ENCODE data around the gene SIPA1. TPM values are rescaled to one million over a fixed set of nuclear protein-coding genes. Genes with fewer than 3 reads are reported as not detected.

SIPA1 gene
- total RNA-seq, 1 donor from 2014 or later, result 23.5 TPM

DNA sequence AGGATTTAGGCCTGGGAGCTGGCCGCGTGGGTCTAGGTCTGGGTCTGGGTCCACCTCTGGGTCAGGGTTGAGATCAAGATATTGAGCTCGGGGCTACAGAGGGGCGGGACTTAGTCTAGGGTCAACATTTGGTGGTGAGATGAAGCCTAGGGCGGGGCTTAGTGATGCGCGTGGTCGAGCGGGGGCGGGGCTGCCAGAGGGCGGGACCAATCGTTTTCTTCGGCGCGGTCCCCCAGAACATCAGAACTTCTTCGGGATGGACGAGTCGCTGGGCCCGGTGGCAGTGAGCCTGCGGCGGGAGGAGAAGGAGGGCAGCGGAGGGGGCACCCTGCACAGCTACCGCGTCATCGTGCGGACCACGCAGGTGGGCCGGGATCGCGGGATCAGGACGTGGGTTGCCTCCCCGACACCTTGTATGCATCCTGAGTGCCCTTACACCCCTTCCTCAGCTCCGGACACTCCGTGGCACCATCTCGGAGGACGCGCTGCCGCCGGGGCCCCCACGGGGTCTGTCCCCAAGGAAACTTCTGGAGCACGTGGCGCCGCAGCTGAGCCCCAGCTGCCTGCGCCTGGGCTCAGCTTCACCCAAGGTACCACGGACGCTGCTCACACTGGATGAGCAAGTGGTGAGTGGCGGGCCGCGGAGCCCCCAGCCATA lies 4.2 kb downstream of the SIPA1 start:
- no peak for DNase-seq

- DNase-seq, result peak; percentile 47
Observed at GRCh38 chr11:65643971-65644370, 6.1 kb downstream of the SIPA1 start.

GRCh38 chr11:65644837-65645236 lies 6.9 kb downstream of the SIPA1 start:
- DNase-seq, result no peak

GRCh38 chr11:65645710-65646109 lies 7.8 kb downstream of the SIPA1 start:
- peak; percentile 31 for DNase-seq

DNA sequence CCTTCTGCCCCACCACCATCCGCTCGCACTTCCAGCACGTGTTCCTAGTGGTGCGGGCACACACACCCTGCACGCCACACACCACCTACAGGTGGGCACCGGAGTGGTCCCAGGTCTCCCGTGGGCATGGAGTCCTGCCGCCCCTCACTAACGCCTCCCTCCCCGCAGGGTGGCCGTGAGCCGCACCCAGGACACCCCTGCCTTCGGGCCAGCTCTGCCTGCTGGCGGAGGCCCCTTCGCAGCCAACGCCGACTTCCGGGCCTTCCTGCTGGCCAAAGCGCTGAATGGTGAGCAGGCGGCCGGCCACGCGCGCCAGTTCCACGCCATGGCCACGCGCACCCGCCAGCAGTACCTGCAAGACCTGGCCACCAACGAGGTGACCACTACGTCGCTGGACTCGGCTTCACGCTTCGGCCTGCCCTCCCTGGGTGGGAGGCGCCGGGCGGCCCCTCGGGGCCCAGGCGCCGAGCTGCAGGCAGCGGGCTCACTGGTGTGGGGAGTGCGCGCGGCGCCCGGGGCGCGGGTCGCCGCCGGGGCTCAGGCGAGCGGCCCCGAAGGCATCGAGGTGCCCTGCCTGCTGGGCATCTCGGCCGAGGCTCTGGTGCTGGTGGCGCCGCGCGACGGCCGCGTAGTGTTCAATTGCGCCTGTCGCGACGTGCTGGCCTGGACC lies 8.5 kb downstream of the SIPA1 start:
- DNase-seq, result no peak

DNA sequence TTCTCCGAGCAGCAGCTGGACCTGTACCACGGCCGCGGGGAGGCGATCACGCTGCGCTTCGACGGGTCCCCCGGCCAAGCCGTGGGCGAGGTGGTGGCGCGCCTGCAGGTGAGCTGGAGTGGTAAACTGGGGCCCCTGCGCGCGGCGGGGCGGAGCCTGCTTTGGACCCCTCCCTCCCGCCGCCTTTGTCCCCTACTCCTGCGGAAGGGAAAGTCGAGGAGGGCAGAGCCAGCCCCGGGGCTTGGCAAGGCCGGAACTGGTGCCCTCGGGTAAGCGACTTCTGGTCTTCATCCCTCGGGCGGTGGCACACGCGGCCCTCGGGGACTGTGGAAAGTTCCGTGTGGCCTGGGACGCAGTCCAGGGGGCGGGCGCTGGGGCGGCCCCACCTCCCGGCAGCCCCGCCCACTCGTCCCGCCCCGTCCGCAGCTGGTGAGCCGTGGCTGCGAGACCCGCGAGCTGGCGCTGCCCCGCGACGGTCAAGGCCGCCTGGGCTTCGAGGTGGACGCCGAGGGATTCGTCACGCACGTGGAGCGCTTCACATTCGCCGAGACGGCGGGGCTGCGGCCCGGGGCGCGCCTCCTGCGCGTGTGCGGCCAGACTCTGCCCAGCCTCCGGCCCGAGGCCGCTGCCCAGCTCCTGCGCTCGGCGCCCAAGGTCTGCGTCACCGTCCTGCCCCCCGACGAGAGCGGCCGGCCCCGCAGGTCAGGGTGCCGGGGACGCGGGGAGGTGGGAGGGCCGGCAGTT lies 9.2 kb downstream of the SIPA1 start:
- DNase-seq, result peak; percentile 60

DNA sequence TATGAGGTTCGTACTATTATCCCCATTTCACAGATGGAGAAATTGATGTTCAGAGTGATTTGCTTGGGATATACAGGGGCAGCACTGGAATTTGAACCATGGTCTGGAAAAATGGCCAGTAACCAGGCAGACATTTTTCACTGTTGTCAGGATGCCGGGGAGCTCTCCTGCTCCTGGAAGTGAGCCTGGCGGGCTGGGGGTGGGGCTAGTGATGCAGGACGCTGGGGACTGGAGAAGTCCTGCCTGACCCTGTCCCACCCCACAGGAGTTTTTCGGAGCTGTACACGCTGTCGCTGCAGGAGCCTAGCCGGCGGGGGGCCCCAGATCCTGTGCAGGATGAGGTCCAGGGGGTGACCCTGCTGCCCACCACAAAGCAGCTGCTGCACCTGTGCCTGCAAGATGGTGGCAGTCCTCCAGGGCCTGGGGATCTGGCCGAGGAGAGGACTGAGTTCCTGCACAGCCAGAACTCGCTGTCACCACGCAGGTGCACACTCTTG lies 11.1 kb downstream of the SIPA1 start:
- peak; percentile 45 for DNase-seq

- DNase-seq, result no peak
Observed at GRCh38 chr11:65649656-65650546, 12.0 kb downstream of the SIPA1 start.

- DNase-seq, result no peak
Observed at GRCh38 chr11:65650547-65651338, 12.8 kb downstream of the SIPA1 start.

DNA sequence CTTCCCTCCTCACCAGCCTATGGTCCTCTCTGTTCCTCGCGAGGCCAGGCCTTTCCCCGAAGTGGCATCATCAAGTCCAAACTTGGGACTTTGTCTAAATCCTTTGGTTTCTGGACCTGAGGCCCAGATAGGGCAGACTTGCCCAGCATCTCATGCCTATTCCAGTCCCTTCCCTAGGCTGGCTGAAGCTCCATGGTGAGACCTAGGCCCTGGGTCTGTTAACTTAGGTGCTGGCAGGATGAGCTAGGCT lies 13.4 kb downstream of the SIPA1 start:
- DNase-seq, result no peak

- peak; percentile 45 for DNase-seq
Observed at GRCh38 chr11:65651589-65652510, 13.9 kb downstream of the SIPA1 start.

DNA sequence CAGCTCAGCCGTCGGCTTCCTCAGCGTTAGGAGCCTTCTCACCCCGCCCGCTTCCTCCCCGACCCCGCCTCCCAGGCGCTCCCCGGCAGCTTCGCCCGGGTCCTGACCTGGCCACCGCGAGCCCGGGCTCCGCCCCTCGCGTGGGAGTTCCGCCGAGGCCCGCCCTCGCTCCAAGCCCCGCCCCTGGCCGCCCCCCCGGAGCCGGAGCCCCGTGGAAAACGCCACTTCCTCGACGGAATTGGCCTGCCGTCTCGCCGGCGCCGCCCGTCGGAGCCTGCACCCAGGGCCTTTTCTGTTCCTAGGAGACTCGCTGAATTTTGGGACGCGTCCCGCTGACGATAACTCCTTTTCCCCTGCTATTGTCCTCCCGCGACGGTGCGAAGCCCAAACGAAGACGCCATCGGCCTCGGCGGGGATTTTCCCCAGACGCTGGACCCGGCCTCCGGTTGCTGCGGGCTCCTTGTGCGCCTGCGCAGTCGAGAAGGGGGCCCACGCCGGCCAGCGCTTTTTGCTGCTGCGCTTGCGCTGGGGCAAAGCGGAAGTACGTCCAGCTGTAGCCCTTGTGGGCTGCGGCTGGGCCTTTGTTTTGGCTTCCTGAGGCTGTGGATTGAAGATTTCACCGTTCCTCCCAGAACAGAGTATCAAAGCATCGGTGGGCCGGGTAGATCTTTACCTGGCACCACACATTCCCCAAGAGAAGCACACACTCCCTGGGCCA lies 14.8 kb downstream of the SIPA1 start:
- peak; percentile 97 for DNase-seq

- no peak for DNase-seq
Observed at GRCh38 chr11:65653229-65654225, 15.6 kb downstream of the SIPA1 start.

DNA sequence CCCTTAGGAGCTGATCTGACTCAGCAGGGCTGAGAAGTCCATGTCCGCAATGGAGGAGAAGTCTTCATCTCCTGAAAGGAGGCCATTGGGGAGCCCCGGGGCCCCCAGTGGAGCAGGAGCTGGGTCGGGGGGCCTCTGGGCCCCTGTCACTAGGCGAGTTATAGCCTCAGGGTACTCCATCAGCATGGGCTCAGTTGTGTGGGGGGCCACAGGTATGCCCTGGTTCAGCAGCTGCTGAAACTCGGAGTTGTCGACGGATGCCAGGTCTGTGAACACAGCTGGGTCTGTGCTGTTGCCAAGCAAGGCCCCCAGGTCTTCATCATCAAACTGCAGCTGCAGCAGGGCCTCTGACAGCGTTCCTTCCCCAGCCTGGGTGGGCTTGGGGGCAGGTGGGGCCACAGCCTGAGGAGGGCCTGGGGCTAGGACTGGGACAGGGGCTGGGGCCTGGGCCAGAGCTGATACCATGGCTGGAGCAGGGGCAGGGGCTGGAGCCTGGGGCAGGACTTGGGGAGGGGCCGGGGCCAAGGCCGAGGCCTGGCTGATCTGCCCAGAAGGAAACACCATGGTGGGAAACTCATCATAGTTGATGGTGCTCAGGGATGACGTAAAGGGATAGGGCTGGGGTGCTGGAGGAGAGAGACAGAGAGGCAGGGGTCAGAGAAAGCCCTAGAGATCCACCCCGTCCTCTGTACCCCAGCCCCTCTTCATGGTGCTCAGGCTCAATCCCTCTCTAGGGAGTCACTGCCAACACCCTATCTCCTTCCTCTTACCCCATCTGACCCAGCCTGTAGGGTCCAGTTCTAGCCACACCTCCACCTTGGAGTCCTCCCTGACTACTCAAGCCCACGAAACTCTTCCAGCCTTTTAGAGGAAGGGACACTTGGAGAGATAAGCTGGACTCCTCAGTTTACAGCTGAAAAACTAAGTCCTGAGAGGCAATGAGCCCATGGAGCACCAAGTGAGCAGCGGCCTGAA lies 16.8 kb downstream of the SIPA1 start:
- DNase-seq, result no peak

DNA sequence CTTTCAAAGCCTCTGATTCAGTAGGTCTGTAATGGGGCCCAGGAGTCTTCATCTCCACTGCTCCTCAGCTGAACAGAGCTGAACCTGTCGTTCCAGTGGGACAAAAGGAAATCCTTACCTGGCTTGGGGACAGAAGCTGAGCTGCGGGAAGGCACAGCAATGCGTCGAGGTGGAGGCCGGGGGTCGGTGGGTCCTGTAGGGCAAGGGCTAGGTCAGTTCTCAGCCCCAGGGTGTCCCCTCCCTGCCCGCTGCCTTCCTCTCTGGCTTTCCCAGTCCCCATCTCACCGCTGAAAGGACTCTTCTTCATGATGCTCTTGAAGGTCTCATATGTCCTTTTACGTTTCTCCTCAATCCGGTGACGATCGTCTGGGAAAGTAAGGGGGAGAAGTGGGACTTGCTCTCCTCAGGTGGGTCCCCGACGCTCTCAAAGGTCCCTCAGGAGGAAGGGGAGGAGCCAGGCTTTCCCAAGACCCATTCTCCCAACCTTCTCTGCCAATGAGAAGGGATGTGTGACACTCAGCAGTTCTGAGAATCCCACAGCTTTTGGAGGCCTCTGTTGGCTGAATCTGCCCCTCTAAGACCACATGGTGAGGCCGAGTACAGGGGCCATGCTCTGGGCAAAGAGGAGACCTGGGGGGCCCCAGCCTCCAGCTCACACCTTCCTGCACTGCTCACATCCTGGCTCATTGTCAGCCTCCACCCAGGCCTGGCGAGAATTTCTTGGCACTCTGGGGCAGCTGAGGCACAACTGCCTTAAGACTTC lies 17.9 kb downstream of the SIPA1 start:
- no peak for DNase-seq

GRCh38 chr11:65657426-65657825 lies 19.5 kb downstream of the SIPA1 start:
- DNase-seq, result no peak

All from tongue (tissue), 2 donors.